GM11168 (cell line): ENCODE results near the gene NXN.

Experiments
- in situ Hi-C: fragments of 300-500 bp; cut with MboI; formaldehyde crosslinking; loops from one replicate; pipeline ENCODE4 v1.12.0; 2022; ENCODE audit warnings: low sequenced_read_pairs; ENCODE audit not compliant: unreplicated experiment

The NXN gene

DNA sequence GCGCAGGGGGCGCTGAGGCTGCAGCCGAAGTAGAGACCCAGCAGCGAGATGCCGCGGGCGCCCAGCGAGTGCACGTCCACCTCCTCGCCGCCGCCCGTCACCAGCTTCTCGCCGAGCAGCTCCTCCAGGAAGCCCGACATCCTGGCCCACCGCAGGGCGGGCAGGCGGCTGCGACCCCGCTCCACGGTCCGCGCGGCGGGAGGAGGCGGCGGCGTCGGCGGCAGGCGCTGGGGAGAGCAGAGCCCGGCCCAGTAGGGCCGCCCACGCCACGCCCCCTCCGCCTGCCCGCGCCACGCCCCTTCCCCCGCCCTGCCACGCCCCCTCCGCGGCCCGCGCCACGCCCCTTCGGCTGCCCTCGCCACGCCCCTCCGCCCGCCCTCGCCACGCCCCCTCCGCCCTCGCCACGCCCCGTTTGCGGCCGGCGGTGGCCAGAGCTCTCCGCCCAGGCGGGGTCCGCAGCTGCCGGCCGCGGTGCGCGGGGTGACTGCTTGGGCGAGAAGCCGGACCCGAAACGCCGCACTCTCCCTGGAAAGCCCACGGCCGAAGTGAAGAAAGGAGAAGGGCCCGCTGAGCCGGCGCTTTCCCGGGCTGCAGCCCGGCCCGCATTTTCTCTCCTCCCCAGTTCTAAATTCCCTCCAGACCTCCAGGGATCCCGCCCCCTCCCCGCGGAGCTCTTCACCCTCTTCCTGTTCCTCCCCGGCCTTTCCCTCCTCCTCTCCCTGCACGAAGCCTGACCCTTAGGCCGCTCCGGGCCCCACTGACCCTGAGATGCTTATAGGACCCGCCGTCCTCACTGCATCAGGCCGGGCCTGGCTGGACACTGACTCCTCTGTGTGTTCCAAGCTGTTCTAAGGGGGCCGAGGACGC, at the start of gene NXN:
Gene NXN (minus strand): TSS at position 238 of the 867 bp plus-strand sequence.
- in situ Hi-C loops, result loop anchor here (10.0 kb wide), 1 partner anchor 185 kb away; no protein-coding TSS in a partner anchor

DNA sequence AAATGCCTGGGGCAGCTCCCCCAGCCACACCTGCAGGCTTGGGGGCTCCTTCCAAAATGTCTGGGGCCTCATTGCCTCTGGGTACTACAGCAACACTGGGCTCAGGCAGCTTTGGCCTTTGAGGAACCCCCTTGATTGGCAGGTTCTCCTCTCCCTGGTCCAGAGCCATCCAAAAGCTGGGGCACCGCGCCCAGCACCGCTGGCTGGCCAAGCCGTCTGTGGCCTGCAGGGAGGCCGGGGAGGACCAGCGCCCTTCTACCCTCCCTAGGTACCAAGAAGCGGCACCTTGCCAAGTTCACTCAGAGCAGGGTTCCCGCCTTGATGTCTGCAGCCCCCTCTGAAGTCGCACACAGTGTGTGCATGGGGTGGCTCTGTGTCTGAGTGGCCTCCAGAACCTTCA, 47.5 kb upstream of the NXN start:
- in situ Hi-C loops, result no loop called here

DNA sequence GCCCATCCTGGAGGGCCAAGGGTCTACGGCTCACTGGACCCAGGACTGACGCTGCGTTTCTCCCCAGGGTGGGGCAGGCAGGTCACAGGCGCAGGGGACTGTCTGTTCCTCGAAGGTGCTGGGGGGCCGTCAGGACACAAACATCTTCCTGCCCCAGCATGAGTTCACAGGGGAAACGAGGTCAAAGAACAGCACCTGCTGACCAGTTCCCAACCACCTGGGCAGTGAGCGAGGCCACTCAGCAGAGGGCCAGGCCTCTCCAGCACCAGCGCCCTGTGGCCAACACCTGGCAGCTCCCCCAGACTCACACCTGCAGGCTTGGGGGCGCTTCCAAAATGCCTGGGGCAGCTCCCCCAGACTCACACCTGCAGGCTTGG, 47.0 kb upstream of the NXN start:
- in situ Hi-C loops, result no loop called here

DNA sequence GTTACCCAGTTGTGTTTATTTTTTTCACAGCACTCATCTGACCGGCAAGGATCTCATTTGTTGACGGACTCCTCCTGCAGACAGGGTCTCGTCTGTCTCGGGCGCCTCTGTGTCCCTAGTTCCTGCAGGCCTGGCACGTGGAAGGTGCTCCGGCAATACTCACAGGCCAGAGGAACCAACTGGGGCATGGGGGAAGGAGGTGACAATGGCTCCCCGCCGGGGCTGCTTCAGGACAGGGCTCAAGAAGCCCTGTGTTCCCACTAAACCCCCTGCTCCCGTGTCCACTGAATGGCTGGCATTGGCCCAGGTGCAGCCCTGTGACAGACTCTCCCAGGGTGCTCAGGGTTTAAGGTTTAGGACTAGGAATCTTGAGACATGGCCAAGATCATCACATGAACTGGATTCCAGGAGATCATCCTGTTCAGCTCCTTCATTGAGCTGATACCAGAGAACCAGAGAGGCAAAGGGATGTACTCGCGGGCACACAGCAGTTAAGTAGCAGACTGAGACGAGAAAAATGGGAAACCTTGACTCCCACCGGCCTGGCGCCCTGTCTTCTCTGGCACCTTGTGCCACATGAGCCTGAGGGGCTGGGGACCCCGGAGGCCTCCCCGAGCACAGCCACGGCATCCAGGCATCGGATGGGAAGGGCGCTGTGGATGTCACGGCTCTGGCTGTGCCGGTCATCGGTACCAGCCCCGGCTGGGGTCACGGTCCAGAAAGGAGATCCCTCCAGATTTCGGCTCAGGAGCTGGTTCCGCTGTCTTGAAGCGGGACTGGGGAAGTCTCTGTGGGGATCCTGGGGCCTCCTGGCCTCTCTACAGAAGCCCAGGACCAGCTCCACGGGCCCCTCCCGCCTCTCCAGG, 46.4 kb upstream of the NXN start:
- in situ Hi-C loops, result no loop called here

DNA sequence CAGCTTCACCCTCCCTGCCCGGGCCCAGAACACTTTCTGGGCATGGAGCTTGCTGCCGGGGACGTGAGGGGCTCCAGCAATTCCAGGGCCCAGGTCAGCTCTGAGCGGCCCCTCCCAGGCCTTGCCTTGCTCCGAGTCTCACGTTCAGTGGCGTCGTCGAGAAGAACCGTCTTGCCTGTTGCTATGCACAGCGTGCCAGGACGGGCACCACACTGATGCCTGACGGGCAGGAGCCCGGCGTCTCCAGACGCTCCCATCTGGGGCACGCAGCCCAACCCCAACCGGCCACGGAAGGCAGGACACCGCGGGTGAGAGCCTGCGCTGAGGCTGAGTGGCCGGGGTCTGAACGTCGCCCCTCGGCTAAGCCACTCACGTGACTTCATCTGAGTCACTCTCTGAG, 44.5 kb upstream of the NXN start:
- in situ Hi-C loops, result no loop called here

DNA sequence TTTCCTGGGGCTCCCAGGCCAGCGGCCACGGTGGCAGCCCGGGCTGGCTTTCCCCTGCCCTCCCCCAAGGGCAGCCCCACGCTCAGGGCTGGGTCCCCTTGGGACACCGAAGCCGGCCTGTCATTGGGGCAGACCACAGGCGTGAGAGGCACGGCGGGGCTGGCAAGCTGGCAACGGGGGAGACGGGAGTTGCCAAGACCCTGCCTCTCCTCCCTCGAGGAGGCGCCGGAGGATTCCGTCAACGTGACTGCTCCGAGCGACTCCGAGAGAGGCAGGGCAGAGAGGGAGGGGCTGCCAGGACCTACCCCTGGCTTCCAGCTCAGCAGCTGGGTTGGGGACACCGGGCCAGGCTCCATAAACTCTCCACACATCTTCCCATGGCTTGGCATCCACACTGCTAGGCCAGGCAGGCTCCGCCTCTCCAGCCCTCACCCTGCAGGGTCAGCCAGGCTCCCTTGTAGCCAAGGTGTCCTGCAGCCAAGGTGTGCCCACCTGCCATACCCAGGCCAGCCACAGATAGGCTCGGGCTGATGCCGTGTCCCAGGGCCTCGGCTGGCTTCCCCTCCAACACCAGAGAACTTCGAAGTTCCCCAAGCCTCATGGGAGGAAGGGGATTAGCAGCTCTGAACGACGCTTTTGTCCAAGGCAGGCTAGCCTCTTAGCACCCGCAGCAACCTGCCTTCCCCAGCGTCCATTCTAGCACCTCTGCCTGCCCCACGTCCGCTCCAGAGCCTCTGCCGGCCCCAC, 42.9 kb upstream of the NXN start:
- in situ Hi-C loops, result no loop called here

DNA sequence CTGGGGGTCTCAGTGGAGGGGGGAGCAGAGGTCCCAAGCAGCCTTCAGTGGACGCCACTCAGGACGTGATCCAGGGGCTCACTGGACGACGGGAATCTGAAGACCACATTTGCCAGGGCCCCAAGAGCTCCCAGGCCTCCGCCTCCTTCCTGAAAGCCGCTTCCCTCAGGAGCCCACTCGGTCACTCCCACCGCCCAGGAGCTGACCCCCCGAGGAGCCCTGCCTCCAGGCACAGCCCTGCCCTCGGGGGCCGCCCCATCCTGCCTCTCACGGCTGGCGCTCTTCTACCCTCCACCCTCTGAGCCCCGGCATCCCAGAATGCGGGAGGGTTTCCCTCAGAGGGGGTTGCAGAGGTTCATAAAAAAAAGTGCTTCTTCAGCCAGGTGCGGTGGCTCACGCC, 41.6 kb upstream of the NXN start:
- in situ Hi-C loops, result no loop called here

DNA sequence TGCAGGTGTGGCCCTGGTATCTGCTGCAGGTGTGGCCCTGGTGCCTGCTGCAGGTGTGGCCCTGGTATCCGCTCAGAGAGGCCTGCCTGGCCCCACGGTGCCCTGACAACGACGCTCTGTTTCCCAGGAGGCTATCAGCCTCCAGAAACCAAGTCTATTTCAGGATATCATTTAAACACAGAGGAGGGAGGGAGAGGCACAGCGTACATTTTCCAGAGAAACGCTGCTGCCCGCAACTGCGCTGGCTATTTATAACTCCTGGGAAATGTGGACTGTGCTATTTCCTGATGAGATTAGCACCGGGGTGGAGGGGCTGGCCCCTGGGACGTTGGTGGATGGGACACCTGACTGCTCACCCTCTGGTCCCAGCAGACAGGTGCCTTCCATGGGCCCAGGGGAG, 39.9 kb upstream of the NXN start:
- in situ Hi-C loops, result no loop called here

DNA sequence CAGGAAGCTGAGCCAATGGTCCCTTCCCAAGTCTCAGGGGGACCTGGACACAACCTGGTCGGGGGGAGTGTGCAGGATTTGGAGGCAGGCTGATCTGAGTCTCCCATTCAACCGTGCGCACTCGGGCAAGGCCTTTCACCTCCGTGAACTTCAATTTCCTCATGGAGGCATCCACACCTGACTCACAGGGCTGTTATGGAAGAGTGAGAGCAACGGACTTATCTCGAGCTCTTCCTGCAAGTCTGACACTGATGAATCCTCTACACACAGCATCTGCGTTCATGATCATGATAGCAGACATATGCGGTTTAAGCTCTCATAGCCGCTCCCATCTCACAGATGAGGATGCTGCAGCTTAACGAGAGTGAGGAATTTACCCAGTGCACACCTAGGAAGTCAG, 39.0 kb upstream of the NXN start:
- in situ Hi-C loops, result no loop called here

DNA sequence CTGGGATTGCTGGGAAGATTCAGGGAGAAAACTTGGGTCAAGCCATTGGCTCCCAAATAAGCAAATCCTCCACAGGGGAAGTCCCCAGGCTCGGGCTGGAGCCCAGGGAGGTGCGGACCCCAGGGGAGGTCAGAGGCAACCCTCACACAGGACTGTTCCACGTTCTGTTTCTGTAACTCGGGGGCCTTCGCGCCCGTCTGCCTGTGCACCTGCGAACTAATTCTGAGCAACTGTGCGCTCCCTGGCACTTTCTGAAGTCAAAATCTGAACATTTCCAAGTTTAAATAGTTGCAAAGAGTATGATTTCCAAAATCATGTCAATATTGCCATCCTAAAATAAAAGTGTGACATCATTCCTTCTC, 34.1 kb upstream of the NXN start:
- in situ Hi-C loops, result no loop called here

DNA sequence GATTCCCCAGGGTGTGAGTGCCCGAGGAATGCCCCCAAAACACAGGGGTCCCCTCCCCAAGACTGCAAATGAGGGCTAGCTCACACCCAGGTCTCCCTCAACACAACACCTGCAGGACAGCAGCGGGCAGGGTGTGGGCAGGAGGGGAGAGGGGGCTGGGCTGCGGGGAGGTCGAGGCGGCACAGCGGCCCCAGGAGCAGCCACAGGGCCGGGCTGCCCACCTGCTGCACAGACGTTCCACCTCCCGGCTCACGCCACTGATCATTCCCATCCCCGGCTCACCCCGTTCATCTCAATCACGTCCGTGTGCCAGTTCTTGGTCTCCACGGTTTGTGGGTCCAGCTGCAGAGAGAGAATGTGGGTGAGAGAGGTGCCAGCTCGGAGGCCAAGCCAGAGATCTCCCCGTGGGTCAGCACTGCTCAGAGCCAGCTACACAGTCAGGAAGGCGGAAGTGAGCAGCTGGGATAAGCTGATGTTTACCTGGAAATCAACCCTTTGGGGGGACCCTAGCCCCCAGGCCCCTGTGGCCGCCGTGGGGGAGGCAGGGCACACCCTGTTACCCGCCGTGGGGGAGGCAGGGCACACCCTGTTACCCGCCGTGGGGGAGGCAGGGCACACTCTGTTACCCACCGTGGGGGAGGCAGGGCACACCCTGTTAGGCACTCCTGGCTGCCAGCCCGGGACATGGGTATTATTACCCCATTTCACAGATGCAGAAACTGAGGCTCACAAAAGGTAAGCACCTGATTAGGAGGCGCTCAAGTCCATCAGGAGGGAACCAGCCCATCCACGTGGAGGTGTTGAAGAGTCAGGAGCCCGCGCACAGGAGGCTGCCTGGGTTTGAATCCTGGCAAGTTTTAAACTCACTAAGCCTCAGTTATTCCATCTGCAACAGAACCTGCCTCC, 33.5 kb upstream of the NXN start:
- in situ Hi-C loops, result no loop called here

DNA sequence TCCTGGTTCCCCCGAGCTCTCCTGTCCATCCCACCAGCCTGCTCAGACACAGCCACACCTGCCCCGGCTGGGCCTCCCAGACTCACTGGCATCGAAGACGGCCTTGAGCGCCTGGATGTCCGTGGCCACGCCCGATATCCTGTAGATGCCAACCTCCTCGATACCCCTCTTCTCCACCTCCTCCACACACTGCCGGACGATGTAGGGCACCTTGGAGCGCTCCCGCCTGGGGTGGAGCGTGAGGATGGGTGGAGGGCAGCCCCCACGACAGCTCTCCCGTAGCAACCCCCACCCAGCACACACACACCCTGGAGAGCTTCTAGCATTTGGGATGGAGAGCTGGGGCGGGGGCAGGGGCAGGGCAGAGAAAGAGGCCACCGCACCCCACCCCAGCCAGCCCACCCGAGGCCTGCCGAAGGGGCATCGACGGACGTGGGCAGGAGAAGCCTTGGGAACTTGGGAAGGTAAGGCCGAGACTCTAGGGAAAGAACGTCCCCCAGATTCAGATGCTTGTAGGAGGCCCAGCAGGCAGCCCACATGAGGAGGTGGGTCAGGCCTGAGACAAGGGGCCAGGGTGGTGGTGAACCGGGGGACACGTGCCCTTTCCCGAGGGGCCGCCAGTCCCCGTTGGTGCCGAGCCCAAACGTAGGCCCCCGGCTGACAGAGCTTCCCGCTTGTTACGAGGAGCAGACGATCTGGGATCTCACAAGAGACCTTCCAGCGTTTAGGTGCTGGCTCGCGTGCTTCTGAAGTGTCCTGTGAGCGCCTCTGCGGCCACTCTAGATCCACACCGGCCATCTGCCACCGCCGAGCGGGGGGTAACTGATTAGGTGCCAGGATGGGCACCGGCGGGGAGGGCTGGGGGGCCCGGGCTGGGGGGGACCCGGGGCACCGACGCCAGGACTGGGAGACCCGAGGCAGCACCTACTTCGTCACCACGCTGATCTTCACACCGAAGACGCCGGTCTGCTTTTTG, 32.5 kb upstream of the NXN start:
- in situ Hi-C loops, result no loop called here

DNA sequence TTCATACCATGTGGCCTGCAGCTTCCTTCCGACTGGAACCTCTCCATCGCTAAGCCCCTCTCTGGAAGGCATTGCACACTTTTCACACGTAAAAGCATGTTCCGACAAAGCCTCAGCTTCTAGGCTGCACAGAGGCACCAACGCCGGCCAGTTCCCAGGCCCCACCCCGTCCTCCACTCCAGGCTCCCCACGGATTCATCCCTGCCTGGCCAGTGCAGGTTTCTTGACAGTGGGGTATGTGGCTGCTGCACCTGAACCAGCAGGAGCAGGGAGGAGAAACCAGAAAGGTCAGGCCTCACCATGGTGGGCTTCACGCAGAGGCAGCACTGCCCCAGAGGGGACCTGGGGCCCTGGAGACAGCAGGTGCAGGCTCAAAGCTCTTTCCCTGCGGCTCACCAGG, 31.6 kb upstream of the NXN start:
- in situ Hi-C loops, result no loop called here

DNA sequence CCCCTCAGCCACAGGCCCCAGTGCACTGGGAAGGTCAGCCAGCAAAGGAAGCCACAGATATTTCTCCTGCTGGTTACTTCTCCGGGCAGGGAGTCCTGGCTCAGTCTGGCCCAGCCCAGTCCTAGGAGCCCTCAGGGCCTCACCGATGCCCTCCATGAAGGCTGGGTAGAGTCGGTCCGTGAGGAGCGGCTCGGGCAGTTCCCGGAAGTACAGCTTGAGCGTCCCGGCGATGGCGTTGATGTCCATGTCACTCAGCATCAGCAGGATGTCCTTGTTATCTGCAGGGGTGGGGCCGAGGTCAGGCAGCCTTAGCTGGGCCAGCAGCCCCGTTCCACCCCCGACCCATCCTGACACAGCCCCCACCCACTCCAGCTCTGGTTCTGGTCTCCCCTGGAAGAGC, 31.0 kb upstream of the NXN start:
- in situ Hi-C loops, result no loop called here

DNA sequence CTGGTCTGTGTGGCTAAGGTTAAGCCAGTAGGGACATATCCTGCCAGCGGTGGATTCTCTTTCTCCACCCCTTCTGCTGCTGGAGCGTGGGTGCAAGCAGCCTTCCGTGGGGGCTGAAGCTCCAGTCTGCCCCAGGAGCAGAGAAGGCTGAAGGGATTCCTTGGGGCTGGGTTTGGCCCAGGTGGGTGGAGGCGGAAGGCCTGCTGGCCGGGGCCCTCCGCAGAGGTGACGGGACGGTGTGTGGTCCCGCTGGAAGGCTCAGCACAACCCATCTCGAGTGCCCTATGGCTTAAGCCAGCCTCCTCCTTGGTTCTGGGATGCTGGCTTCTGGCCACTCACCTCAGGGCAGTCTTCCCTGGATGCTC, 30.5 kb upstream of the NXN start:
- in situ Hi-C loops, result no loop called here

DNA sequence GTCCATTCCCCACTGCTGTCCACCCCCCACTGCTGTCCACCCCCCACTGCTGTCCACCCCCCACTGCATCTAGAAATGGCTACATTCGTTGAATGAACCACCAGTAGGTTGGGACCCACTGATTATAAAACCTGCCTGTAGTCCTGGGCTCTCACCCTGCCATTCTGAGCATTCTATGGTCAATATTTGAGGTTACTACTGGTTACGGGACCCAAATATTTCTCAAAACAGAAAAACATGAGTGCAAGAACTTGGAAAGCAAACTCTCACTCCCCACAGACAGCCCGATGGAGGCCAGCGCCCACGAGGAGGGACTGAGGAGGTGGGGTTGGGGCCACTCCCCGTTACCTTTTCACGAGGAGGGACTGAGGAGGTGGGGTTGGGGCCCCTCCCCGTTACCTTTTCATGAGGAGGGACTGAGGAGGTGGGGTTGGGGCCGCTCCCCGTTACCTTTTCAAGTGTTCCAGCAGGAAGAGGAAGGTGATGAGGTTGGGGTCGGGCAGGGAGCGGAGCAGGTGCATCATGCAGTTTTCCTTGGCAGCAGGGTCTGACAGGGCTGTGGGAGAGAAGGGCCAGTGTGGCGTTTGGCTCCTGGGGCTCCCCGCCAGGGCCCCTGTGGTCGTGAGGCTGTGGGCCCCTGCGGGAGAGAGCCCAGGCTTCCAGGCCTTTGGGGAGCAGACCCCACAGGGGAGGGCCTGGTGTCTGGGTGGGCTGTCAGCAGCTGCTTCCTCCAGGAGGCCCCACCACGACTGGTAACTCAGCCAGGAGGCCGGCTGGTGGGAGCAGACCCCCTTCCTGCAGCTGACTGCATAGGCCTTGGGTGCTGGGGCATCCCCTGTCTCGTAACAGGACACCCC, 29.9 kb upstream of the NXN start:
- in situ Hi-C loops, result no loop called here

DNA sequence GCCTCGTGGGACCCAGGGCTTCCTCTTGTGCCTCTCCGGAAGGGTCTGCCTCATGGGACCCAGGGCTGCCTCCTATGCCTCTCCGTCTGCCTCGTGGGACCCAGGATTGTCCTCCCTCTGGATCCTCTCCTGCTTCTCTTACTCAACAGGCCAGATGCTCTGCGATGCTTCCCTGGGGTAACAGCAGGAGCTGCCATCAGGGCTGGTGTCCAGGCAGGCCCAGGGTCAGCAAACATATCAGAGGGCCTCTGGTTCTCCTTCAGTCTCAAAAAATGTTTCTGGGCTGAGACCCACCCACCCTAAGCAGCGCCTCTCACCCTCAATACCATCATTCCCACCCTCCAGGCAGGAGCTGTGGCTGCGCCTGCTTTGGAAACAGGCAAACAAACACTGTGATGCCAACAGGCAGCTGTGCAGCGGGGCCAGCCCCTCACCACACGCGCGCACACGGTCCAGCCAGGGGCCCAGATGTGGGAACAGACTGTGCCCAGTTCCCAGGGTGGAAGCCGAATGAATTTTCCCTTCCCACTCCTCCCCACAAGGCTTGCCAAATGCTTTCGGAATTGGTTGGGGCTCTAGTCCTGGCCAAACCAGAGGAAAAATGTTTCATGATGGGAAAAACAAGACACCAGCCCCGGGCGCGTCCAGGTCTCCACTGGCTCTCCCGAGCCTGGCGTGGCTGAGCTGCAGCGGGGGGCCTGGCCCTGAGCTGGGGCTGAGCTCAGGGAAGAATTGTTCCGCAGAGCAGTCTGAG, 28.6 kb upstream of the NXN start:
- in situ Hi-C loops, result no loop called here
